ENCODE measurements around the gene HSPA2.
"Not testable (repeated sequence)": the region's sequence is repeated elsewhere in the genome, so short reads cannot be mapped to it uniquely, and the experiment has no call there.

The HSPA2 gene

DNA sequence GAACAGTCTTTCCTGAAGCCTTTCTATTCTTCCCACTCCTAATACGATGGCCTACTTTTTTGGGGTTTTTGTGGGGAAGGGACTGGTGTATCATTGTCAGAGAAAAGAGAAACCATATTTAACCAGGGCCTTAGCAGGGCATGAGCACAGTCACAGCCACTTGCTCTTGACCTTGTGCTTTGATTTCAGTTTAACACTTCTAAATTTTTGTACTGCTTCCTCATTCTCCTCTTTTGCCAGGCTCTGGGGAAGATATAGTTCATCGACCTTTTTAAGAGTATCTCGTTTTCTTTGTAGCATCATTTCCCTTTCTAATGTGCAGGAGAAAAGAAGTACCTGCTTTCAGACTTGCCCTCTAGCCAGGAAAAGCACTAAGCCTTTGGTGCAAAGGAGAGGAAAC, 33.8 kb upstream of the HSPA2 start:
- Mint-ChIP-seq H3K27me3 (ENCODE audit: low read depth) (no peaks in the 10 kb centered on the region), H3K4me3 (peak overlapping the region; percentile 94), H3K9me3 (no peaks in the 10 kb centered on the region)

DNA sequence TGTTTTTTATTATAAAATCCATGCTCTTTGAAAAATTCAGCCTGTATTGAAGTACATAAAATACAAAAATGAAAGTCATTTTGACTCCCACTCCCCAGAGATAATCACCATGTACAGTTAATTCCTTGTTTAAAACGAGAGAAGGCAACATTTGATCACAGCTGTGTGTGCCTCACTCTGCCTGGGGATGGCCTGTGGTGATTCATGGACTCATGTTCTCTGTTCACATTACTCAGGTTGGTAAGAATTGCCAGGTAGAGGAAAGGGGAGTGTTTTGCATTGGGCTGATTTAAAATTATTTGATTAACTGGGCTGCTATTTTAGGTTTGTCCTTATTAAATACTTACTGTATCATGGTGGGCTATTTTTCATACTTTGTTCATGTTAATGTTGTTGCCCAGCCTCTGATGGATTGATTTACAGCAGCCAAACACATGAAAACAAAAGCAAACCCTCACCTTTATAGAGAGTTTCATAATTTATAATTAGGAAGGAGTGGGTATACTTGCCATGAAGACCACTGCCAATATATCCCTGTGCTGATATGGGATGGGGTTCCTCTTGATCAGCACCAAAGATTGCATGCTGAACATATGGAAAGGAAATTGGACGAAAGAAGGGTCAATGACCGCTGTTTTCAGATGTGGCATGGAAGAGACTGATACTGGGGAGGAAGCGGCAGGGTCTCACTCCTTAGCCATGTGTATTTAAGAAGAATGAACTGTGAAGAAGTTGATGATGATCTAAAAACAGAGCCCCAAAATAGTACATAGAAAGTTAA, 33.0 kb upstream of the HSPA2 start:
- no peaks in the 10 kb centered on the region for H3K9me3 Mint-ChIP-seq
- peak overlapping the region; percentile 98 for H3K27ac Mint-ChIP-seq
- H3K4me3 Mint-ChIP-seq = peak overlapping the region; percentile 94
- H3K27me3 Mint-ChIP-seq (ENCODE audit: low read depth) = no peaks in the 10 kb centered on the region
- H3K4me1 Mint-ChIP-seq (ENCODE audit: low read depth) = peaks cover 57% of the 10 kb centered on the region
- H3K36me3 Mint-ChIP-seq (ENCODE audit: low read depth) = peaks cover 21% of the 10 kb centered on the region

More for the DNA sequence above, 33.8 kb upstream of the HSPA2 start:
- peaks cover 24% of the 10 kb centered on the region for H3K36me3 Mint-ChIP-seq (ENCODE audit: low read depth)
- peaks cover 66% of the 10 kb centered on the region for H3K4me1 Mint-ChIP-seq (ENCODE audit: low read depth)
- peak overlapping the region; percentile 98 for H3K27ac Mint-ChIP-seq

DNA sequence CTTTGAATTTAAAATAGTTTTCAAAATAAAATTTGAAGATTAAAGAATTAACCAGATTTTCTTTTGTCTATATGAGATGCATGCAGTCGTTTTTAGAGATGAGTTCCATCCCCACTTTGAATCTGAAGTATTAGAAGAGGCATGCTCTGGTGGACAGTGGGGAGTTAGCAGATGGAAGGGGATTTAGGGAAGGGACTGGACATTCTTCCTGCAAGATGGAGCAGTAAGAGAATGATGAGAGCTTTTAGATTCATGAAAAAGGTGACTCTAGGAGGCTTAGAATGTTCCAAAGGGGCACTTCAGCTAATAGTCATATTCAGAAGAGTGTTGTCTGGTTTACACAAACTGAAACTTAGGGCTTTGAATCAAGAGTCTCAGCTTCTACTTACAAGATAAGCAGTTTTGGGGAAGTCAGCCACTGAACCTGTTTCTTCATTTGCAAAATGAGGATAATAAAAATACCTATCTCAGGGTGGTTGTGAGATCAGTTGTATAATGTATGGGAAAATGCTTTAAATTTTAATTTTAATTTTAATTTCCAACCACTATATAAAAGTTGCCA, 32.2 kb upstream of the HSPA2 start:
- Mint-ChIP-seq H3K36me3 (ENCODE audit: low read depth) (peaks cover 17% of the 10 kb centered on the region), H3K4me1 (ENCODE audit: low read depth) (peaks cover 54% of the 10 kb centered on the region), H3K9me3 (no peaks in the 10 kb centered on the region), H3K27ac (peak overlapping the region; percentile 98), H3K4me3 (peak overlapping the region; percentile 94), H3K27me3 (ENCODE audit: low read depth) (no peaks in the 10 kb centered on the region)

DNA sequence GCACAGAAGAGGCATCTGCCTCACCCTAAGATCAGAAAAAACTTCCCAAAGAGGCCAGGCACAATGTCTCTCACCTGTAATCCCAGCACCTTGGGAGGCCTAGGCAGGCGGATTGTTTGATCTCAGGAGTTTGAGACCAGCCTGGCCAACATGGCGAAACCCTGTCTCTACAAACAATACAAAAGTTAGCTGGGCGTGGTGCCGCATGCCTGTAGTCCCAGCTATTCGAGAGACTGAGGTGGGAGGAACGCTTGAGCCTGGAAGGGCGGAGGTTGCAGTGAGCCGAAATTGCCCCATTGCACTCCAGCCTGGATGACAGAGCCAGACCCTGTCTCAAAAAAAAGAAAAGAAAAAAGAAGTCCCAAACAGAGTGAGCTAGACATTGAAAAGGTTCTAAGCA, 31.5 kb upstream of the HSPA2 start:
- H3K9me3 Mint-ChIP-seq = no peaks in the 10 kb centered on the region
- H3K27ac Mint-ChIP-seq = peak overlapping the region; percentile 98
- H3K27me3 Mint-ChIP-seq (ENCODE audit: low read depth) = no peaks in the 10 kb centered on the region
- peaks cover 58% of the 10 kb centered on the region for H3K4me1 Mint-ChIP-seq (ENCODE audit: low read depth)
- H3K36me3 Mint-ChIP-seq (ENCODE audit: low read depth) = peaks cover 18% of the 10 kb centered on the region
- H3K4me3 Mint-ChIP-seq = peak overlapping the region; percentile 21

DNA sequence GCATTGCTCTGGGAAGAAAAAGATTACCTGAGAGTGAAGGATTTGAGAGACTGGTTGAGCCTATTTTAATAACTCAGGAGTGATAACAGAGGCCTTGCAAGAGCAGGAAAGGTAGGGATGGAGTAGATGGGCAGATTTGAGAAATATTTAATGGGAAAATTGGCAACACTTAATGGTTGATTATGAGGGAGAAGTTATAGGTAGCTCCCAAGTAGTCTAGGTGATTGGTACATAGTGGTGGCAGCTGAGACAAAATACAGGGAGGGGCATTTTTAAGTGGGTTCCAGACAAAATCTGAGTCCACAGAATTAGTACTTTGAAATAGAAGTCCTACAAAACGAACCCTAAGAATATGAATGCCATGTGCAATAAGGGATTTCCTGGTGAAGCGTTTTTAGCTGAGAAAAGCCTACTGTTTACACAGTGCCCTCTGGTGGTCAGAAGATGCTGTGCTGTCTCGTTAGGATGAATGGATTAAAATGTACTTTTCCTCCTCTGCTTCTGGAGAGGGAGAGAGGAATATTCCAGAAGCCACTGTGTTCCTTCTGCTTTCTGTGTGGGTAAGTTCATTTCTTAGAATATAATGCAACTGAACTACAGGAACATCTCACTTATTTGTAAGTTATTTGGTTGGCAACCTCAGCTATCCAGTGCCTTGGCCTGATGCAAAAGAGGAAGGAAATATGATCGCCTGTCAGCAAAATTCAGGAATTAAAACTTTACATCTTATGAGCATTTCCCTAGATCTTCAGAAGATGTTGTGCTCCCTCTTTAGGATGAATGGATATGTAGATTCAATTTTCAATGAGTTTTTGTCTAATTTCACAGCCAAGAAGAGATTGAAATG, 29.5 kb upstream of the HSPA2 start:
- H3K4me1 Mint-ChIP-seq (ENCODE audit: low read depth) = peaks cover 52% of the 10 kb centered on the region
- H3K27me3 Mint-ChIP-seq (ENCODE audit: low read depth) = no peaks in the 10 kb centered on the region
- peak overlapping the region; percentile 35 for H3K27ac Mint-ChIP-seq
- H3K36me3 Mint-ChIP-seq (ENCODE audit: low read depth) = peaks cover 9% of the 10 kb centered on the region
- H3K9me3 Mint-ChIP-seq = no peaks in the 10 kb centered on the region
- peak overlapping the region; percentile 38 for H3K4me3 Mint-ChIP-seq

DNA sequence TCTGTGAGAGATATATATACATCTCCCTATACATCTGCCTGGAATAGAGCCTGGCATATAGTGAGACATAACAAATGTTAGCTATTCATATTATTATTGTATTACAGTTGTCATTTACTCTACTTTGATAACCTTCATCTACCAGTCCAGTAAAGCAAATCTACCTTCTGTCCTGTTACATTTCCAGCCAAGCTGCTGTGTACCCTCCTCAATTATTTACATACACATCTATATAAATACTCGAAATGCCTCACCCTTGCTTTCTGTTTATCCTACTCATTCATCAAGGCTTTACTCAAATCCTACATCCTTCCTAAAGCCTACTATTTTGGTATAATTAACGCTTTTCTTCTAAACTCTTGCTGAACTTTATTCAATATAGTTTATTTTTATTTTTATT, 27.3 kb upstream of the HSPA2 start:
- H3K9me3 Mint-ChIP-seq = no peaks in the 10 kb centered on the region

DNA sequence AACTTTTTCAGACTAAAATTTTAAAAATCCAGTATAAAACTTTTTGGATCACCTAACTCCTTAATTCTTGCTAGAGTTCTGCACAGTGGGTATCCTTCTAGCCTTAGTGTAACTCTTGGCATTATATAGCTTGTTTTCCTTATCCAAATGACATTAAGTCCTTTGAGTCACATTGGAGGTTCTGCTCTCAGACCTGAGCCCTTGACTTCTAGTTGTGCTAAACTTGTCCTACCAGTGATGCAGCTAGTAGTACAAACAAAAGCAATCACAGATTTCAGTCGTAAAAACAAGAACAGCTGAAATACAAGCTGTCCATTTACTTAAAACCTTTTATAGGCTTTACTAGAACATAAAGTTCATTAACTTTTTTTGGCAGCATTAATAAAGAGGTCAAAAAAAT, 25.5 kb upstream of the HSPA2 start:
- peaks cover 27% of the 10 kb centered on the region for H3K4me1 Mint-ChIP-seq (ENCODE audit: low read depth)
- H3K9me3 Mint-ChIP-seq = no peaks in the 10 kb centered on the region
- H3K36me3 Mint-ChIP-seq (ENCODE audit: low read depth) = peaks cover 4% of the 10 kb centered on the region
- H3K27me3 Mint-ChIP-seq (ENCODE audit: low read depth) = no peaks in the 10 kb centered on the region
- H3K27ac Mint-ChIP-seq = no peak overlapping the region
- no peak overlapping the region for H3K4me3 Mint-ChIP-seq

More for the DNA sequence above, 27.3 kb upstream of the HSPA2 start:
- Mint-ChIP-seq H3K27ac (no peak overlapping the region), H3K36me3 (ENCODE audit: low read depth) (peaks cover 5% of the 10 kb centered on the region), H3K4me1 (ENCODE audit: low read depth) (peaks cover 40% of the 10 kb centered on the region), H3K4me3 (no peak overlapping the region), H3K27me3 (ENCODE audit: low read depth) (no peaks in the 10 kb centered on the region)

DNA sequence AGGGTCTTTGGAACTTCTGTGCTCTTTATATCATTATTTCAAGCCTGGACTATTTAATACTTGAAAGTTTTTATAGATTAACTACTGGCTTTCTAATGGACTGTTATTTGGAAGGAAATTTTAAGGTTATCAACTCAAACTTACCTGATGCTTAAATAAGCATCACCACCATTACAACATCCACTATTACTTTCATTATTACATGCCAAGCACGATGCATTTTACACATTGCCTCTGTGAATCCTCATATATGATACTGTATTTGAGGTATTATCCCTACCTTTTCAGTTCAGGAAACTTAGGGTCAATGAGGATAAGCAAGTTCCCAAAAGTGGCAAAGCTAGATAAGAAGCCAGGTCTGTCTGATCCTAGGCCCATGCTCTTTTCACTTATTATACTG, 23.6 kb upstream of the HSPA2 start:
- no peak overlapping the region for H3K27ac Mint-ChIP-seq

DNA sequence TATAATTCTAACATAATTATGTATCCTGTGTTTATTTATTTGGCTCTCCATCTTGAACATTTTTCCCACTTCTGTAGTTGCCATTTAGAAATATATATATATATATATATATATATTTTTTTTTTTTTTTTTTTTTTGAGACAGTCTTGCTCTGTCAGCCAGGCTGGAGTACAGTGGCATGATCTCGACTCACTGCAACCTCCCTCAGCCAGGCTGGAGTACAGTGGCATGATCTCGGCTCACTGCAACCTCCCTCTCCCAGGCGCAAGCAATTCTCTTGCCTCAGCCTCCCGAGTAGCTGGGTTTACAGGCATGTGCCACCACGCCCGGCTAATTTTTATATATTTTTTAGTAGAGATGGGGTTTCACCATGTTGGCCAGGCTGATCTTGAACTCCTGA, 22.9 kb upstream of the HSPA2 start:
- H3K4me1 Mint-ChIP-seq (ENCODE audit: low read depth) = peaks cover 13% of the 10 kb centered on the region
- not testable (repeated sequence) for H3K27ac Mint-ChIP-seq; H3K4me3 Mint-ChIP-seq; H3K36me3 Mint-ChIP-seq (ENCODE audit: low read depth); H3K9me3 Mint-ChIP-seq; H3K27me3 Mint-ChIP-seq (ENCODE audit: low read depth)

More for the DNA sequence above, 23.6 kb upstream of the HSPA2 start:
- Mint-ChIP-seq H3K4me1 (ENCODE audit: low read depth) (peaks cover 13% of the 10 kb centered on the region), H3K27me3 (ENCODE audit: low read depth) (no peaks in the 10 kb centered on the region), H3K36me3 (ENCODE audit: low read depth) (peaks cover 4% of the 10 kb centered on the region), H3K9me3 (no peaks in the 10 kb centered on the region), H3K4me3 (no peak overlapping the region)

DNA sequence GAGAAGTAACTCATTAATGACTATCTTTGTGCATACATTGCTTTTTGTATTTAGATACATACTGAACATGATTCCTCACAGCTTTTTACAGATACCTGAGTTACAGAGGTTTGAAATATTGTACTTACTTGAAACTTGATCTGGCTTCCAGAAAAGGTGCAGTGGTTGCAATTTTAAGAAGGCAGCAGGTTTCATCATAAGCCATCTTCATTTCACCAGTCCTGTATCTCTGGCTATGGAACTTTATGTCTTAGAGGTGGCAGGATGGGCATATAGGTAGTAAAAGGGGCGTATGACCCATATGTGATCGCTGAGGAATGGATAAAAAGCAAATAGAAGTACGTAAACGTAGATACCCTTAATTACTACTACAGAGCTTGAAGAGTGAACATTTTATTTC, 22.3 kb upstream of the HSPA2 start:
- H3K27me3 Mint-ChIP-seq (ENCODE audit: low read depth) = no peaks in the 10 kb centered on the region
- H3K36me3 Mint-ChIP-seq (ENCODE audit: low read depth) = peaks cover 4% of the 10 kb centered on the region
- H3K9me3 Mint-ChIP-seq = no peaks in the 10 kb centered on the region
- H3K4me3 Mint-ChIP-seq = no peak overlapping the region
- peaks cover 13% of the 10 kb centered on the region for H3K4me1 Mint-ChIP-seq (ENCODE audit: low read depth)
- no peak overlapping the region for H3K27ac Mint-ChIP-seq

DNA sequence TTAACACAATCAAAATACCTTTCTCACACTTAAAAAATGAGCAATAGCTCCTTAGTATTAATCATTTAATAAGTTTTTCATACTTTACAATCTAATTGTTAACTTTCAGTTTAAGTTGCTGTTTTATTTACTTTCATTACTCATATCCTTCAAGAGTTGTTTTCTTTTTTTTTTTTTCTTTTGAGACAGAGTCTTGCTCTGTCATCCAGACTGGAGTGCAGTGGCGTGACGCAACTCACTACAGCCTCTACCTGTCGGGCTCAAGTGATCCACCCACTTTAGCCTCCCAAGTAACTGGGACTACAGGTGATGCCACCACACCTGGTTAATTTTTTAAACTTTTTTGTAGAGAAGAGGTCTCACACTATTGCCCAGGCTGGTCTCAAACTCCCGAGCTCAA, 19.8 kb upstream of the HSPA2 start:
- peaks cover 6% of the 10 kb centered on the region for H3K36me3 Mint-ChIP-seq (ENCODE audit: low read depth)
- peaks cover 9% of the 10 kb centered on the region for H3K4me1 Mint-ChIP-seq (ENCODE audit: low read depth)
- no peak overlapping the region for H3K4me3 Mint-ChIP-seq
- H3K9me3 Mint-ChIP-seq = no peaks in the 10 kb centered on the region
- no peak overlapping the region for H3K27ac Mint-ChIP-seq
- no peaks in the 10 kb centered on the region for H3K27me3 Mint-ChIP-seq (ENCODE audit: low read depth)

DNA sequence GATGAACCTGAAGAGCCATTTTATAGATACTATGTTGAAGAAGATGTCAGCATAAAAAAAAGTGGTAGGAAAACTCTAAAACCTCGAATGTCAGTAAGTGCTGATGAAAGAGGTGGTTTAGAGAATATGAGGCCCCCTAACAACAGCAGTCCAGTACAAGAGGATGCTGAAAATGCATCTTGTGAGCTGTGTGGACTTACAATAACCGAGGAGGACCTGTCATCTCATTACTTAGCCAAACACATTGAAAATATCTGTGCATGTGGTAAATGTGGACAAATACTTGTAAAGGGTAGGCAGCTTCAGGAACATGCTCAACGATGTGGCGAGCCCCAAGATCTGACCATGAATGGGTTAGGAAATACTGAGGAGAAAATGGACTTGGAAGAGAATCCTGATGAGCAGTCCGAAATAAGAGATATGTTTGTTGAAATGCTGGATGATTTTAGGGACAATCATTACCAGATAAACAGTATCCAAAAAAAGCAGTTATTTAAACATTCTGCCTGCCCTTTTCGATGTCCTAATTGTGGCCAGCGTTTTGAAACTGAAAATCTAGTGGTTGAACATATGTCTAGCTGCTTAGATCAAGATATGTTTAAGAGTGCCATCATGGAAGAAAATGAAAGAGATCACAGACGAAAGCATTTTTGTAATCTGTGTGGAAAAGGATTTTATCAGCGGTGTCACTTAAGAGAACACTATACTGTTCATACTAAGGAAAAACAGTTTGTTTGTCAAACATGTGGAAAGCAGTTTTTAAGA, 17.8 kb upstream of the HSPA2 start:
- H3K27ac Mint-ChIP-seq = no peak overlapping the region
- peaks cover 16% of the 10 kb centered on the region for H3K36me3 Mint-ChIP-seq (ENCODE audit: low read depth)
- peaks cover 6% of the 10 kb centered on the region for H3K4me1 Mint-ChIP-seq (ENCODE audit: low read depth)
- no peaks in the 10 kb centered on the region for H3K27me3 Mint-ChIP-seq (ENCODE audit: low read depth)
- no peak overlapping the region for H3K4me3 Mint-ChIP-seq
- no peaks in the 10 kb centered on the region for H3K9me3 Mint-ChIP-seq

DNA sequence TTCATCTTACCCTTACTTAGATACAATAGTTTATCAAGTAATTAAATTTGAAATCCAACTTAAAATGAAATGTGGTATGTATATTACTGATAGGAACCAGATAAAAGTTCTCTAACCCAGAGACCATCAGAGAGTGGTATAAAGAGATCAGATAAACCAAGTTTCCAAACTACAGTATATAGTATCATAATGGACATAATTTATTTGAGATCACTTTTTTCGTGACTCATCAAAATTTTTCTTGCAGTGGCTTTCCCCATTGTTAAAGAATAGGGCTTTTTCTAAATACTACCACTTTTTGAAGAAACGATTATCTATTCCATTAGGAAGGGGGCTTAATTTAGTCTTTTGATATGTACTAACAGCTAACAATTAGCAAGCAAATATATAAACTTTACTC, 15.2 kb upstream of the HSPA2 start:
- Mint-ChIP-seq H3K36me3 (ENCODE audit: low read depth) (peaks cover 27% of the 10 kb centered on the region), H3K27me3 (ENCODE audit: low read depth) (no peaks in the 10 kb centered on the region), H3K9me3 (no peaks in the 10 kb centered on the region), H3K4me3 (no peak overlapping the region), H3K27ac (no peak overlapping the region), H3K4me1 (ENCODE audit: low read depth) (peaks cover 11% of the 10 kb centered on the region)

DNA sequence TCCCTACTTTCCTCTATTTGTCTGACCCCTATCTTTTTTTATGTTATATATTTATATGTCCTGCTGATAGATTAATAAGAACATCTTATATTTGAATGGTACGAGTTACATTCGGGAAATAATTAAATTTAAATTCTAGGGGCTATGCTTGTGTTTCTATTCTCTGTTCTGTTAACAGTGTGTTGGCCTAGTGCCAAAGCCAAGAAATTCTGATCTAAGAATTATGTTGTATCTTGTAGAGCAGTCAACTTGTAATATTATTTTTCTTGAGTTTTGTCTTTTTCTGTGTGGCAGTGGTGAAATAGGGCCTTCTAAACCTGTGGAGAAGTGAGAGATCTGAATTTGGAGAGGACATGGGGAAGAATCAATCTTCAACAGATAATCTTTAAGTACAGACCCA, 9.0 kb upstream of the HSPA2 start:
- peaks cover 5% of the 10 kb centered on the region for H3K4me1 Mint-ChIP-seq (ENCODE audit: low read depth)
- H3K27me3 Mint-ChIP-seq (ENCODE audit: low read depth) = no peaks in the 10 kb centered on the region
- no peaks in the 10 kb centered on the region for H3K9me3 Mint-ChIP-seq

More for the DNA sequence above, 9.0 kb upstream of the HSPA2 start:
- H3K27ac Mint-ChIP-seq = no peak overlapping the region
- H3K4me3 Mint-ChIP-seq = no peak overlapping the region
- H3K36me3 Mint-ChIP-seq (ENCODE audit: low read depth) = peaks cover 18% of the 10 kb centered on the region

Measured in T-helper 1 cell treated with Interleukin-12 subunit alpha and Interleukin-12 subunit beta and Interleukin-4 antibody, amounts not matched to agents 30 μg/mL and 1 μg/mL, for 36 hours (primary cell).